Mucosa of gallbladder (tissue), 1 donor: ENCODE data around the gene MAP4K4. TPM values are rescaled to one million over a fixed set of nuclear protein-coding genes. Genes with fewer than 3 reads are reported as not detected.

ENCODE experiments used
- DNase-seq: peaks from one replicate; pipeline ENCODE4 v3.0.0-alpha.2; 2020; ENCODE audit warnings: low spot score
- total RNA-seq: library from RNA; stranded (reverse); gene quantifications from one replicate; pipeline ENCODE4 v1.2.1, GENCODE V29; 2021
- donor health status: DM: no; HTN: no; CAD: no.

The MAP4K4 gene
- total RNA-seq, 1 donor from 2014 or later = 50.9 TPM

GRCh38 chr2:101723371-101724124 lies 26.0 kb downstream of the MAP4K4 start:
- no peak for DNase-seq

GRCh38 chr2:101724125-101724474 lies 26.6 kb downstream of the MAP4K4 start:
- DNase-seq = no peak

GRCh38 chr2:101725038-101725437 lies 27.5 kb downstream of the MAP4K4 start:
- no peak for DNase-seq

GRCh38 chr2:101725515-101726192 lies 28.1 kb downstream of the MAP4K4 start:
- no peak for DNase-seq

GRCh38 chr2:101728865-101729264 lies 31.4 kb downstream of the MAP4K4 start:
- DNase-seq = no peak

- DNase-seq = no peak
Observed at GRCh38 chr2:101729521-101730190, 32.1 kb downstream of the MAP4K4 start.

GRCh38 chr2:101731221-101732054 lies 33.9 kb downstream of the MAP4K4 start:
- no peak for DNase-seq

- DNase-seq = no peak
Observed at GRCh38 chr2:101732199-101732598, 34.7 kb downstream of the MAP4K4 start.

GRCh38 chr2:101732773-101733256 lies 35.3 kb downstream of the MAP4K4 start:
- DNase-seq = no peak

- DNase-seq = no peak
Observed at GRCh38 chr2:101733257-101733993, 35.9 kb downstream of the MAP4K4 start.

- no peak for DNase-seq
Observed at GRCh38 chr2:101734505-101735165, 37.1 kb downstream of the MAP4K4 start.

- DNase-seq = no peak
Observed at GRCh38 chr2:101735166-101735533, 37.6 kb downstream of the MAP4K4 start.

- no peak for DNase-seq
Observed at GRCh38 chr2:101736233-101736632, 38.7 kb downstream of the MAP4K4 start.

- no peak for DNase-seq
Observed at GRCh38 chr2:101736861-101737291, 39.4 kb downstream of the MAP4K4 start.

GRCh38 chr2:101737478-101738255 lies 40.2 kb downstream of the MAP4K4 start:
- DNase-seq = no peak

- no peak for DNase-seq
Observed at GRCh38 chr2:101738649-101739048, 41.1 kb downstream of the MAP4K4 start.

- DNase-seq = no peak
Observed at GRCh38 chr2:101740555-101740964, 43.1 kb downstream of the MAP4K4 start.

- no peak for DNase-seq
Observed at GRCh38 chr2:101741775-101742520, 44.4 kb downstream of the MAP4K4 start.

GRCh38 chr2:101742547-101742946 lies 45.0 kb downstream of the MAP4K4 start:
- no peak for DNase-seq
